Keratinocyte (primary cell): ENCODE results near the gene SIMC1. TPM values are rescaled to one million over a fixed set of nuclear protein-coding genes. Genes with fewer than 3 reads are reported as not detected.
"Not testable (repeated sequence)": the region's sequence is repeated elsewhere in the genome, so short reads cannot be mapped to it uniquely, and the experiment has no call there.

ENCODE experiments used
- DNase-seq: peaks from one replicate; pipeline ENCODE4 v3.0.0-alpha.2; 2011; ENCODE audit warnings: low read depth, missing footprints, low spot score
- FAIRE-seq: peaks from 2 replicates; lab custom pipeline; 2011; peaks lifted over from hg19 to GRCh38; lab: Jason Lieb, UNC
- H2AFZ ChIP-seq: 2 replicates; pipeline ENCODE4 v1.6.0; 2012; ENCODE audit warnings: low read length, control low read depth, inconsistent platforms; ENCODE audit not compliant: control insufficient read depth
- H3K27ac ChIP-seq: 2 replicates; pipeline ENCODE4 v1.5.1; 2011; ENCODE audit warnings: low read length; ENCODE audit not compliant: control insufficient read depth, insufficient read depth
- H3K27me3 ChIP-seq: 3 replicates; pipeline ENCODE4 v1.6.0; 2011; ENCODE audit warnings: low read length; ENCODE audit not compliant: control insufficient read depth, insufficient read depth; ENCODE audit errors: extremely low read depth
- H3K36me3 ChIP-seq, 2 experiments: 2 replicates in 1 of 2; 3 replicates in 1 of 2; pipeline ENCODE4 v1.5.1; 2011; ENCODE audit warnings: low read length in 2 of 2, mild to moderate bottlenecking in 1 of 2; ENCODE audit not compliant: control insufficient read depth in 2 of 2, insufficient read depth in 2 of 2; ENCODE audit errors: extremely low read depth in 1 of 2
- H3K4me1 ChIP-seq: 3 replicates; pipeline ENCODE4 v1.5.1; 2011; ENCODE audit warnings: low read length; ENCODE audit not compliant: control insufficient read depth, insufficient read depth; ENCODE audit errors: extremely low read depth
- H3K4me2 ChIP-seq: 3 replicates; pipeline ENCODE4 v1.6.0; 2011; ENCODE audit warnings: low read depth, low read length; ENCODE audit not compliant: control insufficient read depth, insufficient read depth; ENCODE audit errors: extremely low read depth
- H3K4me3 ChIP-seq, 3 experiments: fragments of 200-600 bp in 1 of 3; sonication (generic) in 1 of 3; 2 replicates in 2 of 3; 3 replicates in 1 of 3; pipeline ENCODE4 v1.5.1; 2011 to 2016; ENCODE audit warnings: low read length in 3 of 3, mild to moderate bottlenecking in 3 of 3, control low read depth in 2 of 3, inconsistent platforms in 1 of 3, low read depth in 1 of 3, mixed read lengths in 1 of 3, mixed run types in 1 of 3, moderate library complexity in 1 of 3; ENCODE audit not compliant: control insufficient read depth in 2 of 3, insufficient read depth in 2 of 3; ENCODE audit errors: extremely low read depth in 1 of 3
- H3K79me2 ChIP-seq: 2 replicates; pipeline ENCODE4 v1.6.0; 2012; ENCODE audit warnings: low read length; ENCODE audit not compliant: control insufficient read depth, insufficient read depth
- H3K9ac ChIP-seq: 3 replicates; pipeline ENCODE4 v1.6.0; 2011; ENCODE audit warnings: low read length; ENCODE audit not compliant: control insufficient read depth, insufficient read depth; ENCODE audit errors: extremely low read depth
- H3K9me1 ChIP-seq: 3 replicates; pipeline ENCODE4 v1.6.0; 2011; ENCODE audit warnings: low read length; ENCODE audit not compliant: control insufficient read depth, insufficient read depth; ENCODE audit errors: extremely low read depth
- H3K9me3 ChIP-seq: 2 replicates; pipeline ENCODE4 v1.5.1; 2012; ENCODE audit warnings: low read depth, low read length; ENCODE audit not compliant: control insufficient read depth
- H4K20me1 ChIP-seq: 3 replicates; pipeline ENCODE4 v1.6.0; 2011; ENCODE audit warnings: low read length; ENCODE audit not compliant: control insufficient read depth, insufficient read depth; ENCODE audit errors: extremely low read depth
- dilution Hi-C: fragments of 300-500 bp; cut with MboI; formaldehyde crosslinking; loops from one replicate; pipeline ENCODE4 v1.7.0; 2020; ENCODE audit warnings: low sequenced_read_pairs; ENCODE audit not compliant: extremely low pct_ligation_motif_present
- polyA plus RNA-seq, 5 experiments: library from polyadenylated mRNA; depleted of rRNA in 3 of 5; stranded (reverse) in 3 of 5; stranded (forward) in 1 of 5; unstranded in 1 of 5; fragments of >200 nt; gene quantifications; 1 replicate in 1 of 5; 2 replicates in 3 of 5; 3 replicates in 1 of 5; pipeline versions ENCODE4 v1.2.1 to v1.2.3, GENCODE V29; 2011 to 2012; ENCODE audit warnings: missing spikeins in 2 of 5, low read depth in 1 of 5, low replicate concordance in 1 of 5

Gene SIMC1
- polyA plus RNA-seq, 1 donor (not counting 4 experiments of a cell fraction or from before 2014, with no cell fraction given), result 5.2 TPM

DNA sequence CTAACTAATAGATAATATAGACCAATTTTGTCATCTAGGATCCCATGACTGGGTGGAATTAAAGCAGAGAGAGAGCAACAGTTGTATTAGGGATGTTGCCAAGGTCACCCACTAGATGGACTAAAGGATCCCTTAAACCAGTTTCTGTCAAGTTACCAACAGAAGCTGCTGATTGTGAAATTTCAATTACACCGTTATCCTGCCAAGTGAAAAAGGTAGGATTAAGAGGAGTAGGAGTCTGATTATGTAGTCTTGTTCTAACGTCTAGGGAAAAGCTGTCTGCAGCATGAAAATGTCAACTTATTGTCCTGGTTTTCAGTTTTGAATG, 15.8 kb downstream of the SIMC1 start:
- DNase-seq, H3K9me3 ChIP-seq, H3K27ac ChIP-seq, dilution Hi-C loops, H2AFZ ChIP-seq, H3K9me1 ChIP-seq, H3K4me3 ChIP-seq, H3K4me1 ChIP-seq, H3K9ac ChIP-seq, H3K4me2 ChIP-seq, H3K79me2 ChIP-seq, H4K20me1 ChIP-seq, H3K36me3 ChIP-seq, FAIRE-seq, H3K27me3 ChIP-seq: not testable (repeated sequence)

DNA sequence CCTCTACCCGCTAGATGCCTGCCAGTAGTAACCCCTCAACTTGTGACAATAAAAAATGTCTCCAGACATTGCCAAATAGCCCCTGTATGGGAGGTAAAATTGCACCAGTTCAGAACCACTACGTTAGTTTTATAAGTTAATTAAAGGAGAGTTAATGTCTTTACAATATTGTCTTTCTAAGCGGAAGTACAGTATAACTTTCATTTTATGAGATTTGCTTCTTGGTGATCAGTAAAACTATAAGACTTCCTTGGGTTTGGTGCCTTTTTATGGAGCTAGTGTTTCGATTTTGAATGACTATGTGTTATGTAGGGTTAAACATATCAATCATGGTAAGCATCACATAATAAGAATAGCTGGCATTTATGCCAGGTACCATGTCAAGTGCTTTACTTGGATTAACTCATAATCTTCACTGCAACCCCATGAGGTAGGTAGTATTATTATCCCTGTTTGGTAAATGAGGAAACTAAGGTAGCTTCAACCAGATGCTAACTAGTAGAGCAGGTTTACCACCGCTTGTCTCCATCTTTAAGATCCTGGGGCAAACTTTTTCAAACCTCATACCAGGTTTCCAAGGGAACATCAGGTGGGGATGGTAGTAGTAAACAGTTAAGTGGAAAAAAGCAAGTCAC, 19.8 kb downstream of the SIMC1 start:
- H3K4me1 ChIP-seq, H3K27me3 ChIP-seq, H3K36me3 ChIP-seq, FAIRE-seq, H3K9me3 ChIP-seq, H3K4me2 ChIP-seq, H3K27ac ChIP-seq, H3K9me1 ChIP-seq, H2AFZ ChIP-seq, H4K20me1 ChIP-seq, H3K9ac ChIP-seq, dilution Hi-C loops, DNase-seq, H3K79me2 ChIP-seq, H3K4me3 ChIP-seq: not testable (repeated sequence)

GRCh38 chr5:176260682-176261081, 22.5 kb downstream of the SIMC1 start:
- H3K79me2 ChIP-seq, H3K4me3 ChIP-seq, H4K20me1 ChIP-seq, H3K9me3 ChIP-seq, DNase-seq, dilution Hi-C loops, H3K4me1 ChIP-seq, H3K27me3 ChIP-seq, H3K27ac ChIP-seq, H3K9ac ChIP-seq, H2AFZ ChIP-seq, FAIRE-seq, H3K9me1 ChIP-seq, H3K36me3 ChIP-seq, H3K4me2 ChIP-seq: not testable (repeated sequence)

- H3K9me1 ChIP-seq, H3K79me2 ChIP-seq, H4K20me1 ChIP-seq, H3K27me3 ChIP-seq, H3K9me3 ChIP-seq, H3K4me2 ChIP-seq, H3K4me3 ChIP-seq, dilution Hi-C loops, H3K27ac ChIP-seq, H3K9ac ChIP-seq, H3K4me1 ChIP-seq, DNase-seq, H3K36me3 ChIP-seq, H2AFZ ChIP-seq: not testable (repeated sequence)
- peak; percentile 78 for FAIRE-seq
Measured at GRCh38 chr5:176266448-176266847, 28.2 kb downstream of the SIMC1 start.

DNA sequence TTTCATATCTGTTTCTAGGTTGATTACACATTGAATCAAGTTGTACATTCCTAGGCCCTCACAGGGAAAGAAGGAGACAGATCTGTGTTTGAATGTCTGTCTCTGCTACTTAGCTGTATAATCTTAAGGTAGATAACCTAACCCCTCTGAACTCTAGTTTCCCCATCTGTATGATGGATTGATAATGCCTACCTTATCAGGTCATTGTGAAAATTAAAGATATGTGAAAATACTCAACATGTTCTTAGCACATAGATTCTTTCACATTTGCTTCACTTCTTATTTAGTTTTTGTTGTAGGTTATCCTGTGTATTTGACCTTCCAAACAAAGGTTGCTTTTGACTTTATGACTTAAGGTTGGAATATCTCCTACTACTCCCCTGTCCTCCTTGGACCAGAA, 50.8 kb downstream of the SIMC1 start:
- FAIRE-seq, H2AFZ ChIP-seq, DNase-seq, H4K20me1 ChIP-seq, H3K36me3 ChIP-seq, dilution Hi-C loops, H3K4me3 ChIP-seq, H3K4me1 ChIP-seq, H3K27ac ChIP-seq, H3K4me2 ChIP-seq, H3K79me2 ChIP-seq, H3K9me1 ChIP-seq, H3K9ac ChIP-seq, H3K9me3 ChIP-seq, H3K27me3 ChIP-seq: not testable (repeated sequence)
